Fibroblast of the aortic adventitia (primary cell): ENCODE data around the gene KISS1. TPM values are rescaled to one million over a fixed set of nuclear protein-coding genes. Genes with fewer than 3 reads are reported as not detected.

Experiments
- DNase-seq: peaks from one replicate; pipeline ENCODE4 v3.0.0-alpha.2; 2010; ENCODE audit warnings: low read depth
- H3K4me3 ChIP-seq: 2 replicates; pipeline ENCODE4 v1.5.1; 2011; ENCODE audit warnings: low read depth, mild to moderate bottlenecking, control low read depth, low read length, moderate library complexity
- CTCF ChIP-seq: IDR thresholded peaks from 2 replicates; pipeline ENCODE4 v1.5.1; 2011; ENCODE audit warnings: mild to moderate bottlenecking, low read length, control low read depth, inconsistent platforms; ENCODE audit not compliant: insufficient read depth
- total RNA-seq: library from RNA; depleted of rRNA; stranded (reverse); fragments of >200 nt; gene quantifications from 2 replicates; pipeline ENCODE4 v1.2.3, GENCODE V29; 2012; ENCODE audit warnings: low replicate concordance

Gene KISS1
- total RNA-seq, 1 donor = not detected

GRCh38 chr1:204141131-204141530, 55.2 kb downstream of the KISS1 start:
- no peak overlapping the region for H3K4me3 ChIP-seq
- no peak for DNase-seq
- TF ChIP-seq CTCF = no peak

Other genes with a start within 250 kb of the KISS1 start
- gene SOX13, start 123.4 kb downstream of the KISS1 start, total RNA-seq = 3.3 and 5.1 TPM in 2 replicates
- gene ETNK2, start 44.4 kb downstream of the KISS1 start, total RNA-seq = 2.6 and 6.4 TPM in 2 replicates
- not detected in 2 replicates for gene REN, start 30.2 kb downstream of the KISS1 start, total RNA-seq
- not detected in 2 replicates for gene GOLT1A, start 17.5 kb upstream of the KISS1 start, total RNA-seq
- gene PLEKHA6, start 163.4 kb upstream of the KISS1 start, total RNA-seq = 3.6 and 5.1 TPM in 2 replicates
- 20.0 and 30.3 TPM in 2 replicates for gene PPP1R15B, start 215.3 kb upstream of the KISS1 start, total RNA-seq